Mesodermal cell (in vitro differentiated cells): Measurements from ENCODE around the gene SUDS3.
"Not testable (repeated sequence)": the region's sequence is repeated elsewhere in the genome, so short reads cannot be mapped to it uniquely, and the experiment has no call there.

Experiments
- H3K27ac ChIP-seq: 2 replicates; pipeline ENCODE4 v1.7.0; 2013; ENCODE audit warnings: mild to moderate bottlenecking, low read depth, low read length, moderate library complexity; ENCODE audit not compliant: severe bottlenecking
- H3K36me3 ChIP-seq: 2 replicates; pipeline ENCODE4 v1.7.1; 2013; ENCODE audit warnings: mild to moderate bottlenecking, low read length, moderate library complexity; ENCODE audit not compliant: control insufficient read depth, insufficient read depth
- H3K4me1 ChIP-seq: one replicate; pipeline ENCODE4 v1.7.1; 2013; ENCODE audit warnings: mild to moderate bottlenecking, low read length; ENCODE audit not compliant: insufficient read depth, control insufficient read depth, poor library complexity, severe bottlenecking
- H3K4me3 ChIP-seq: 2 replicates; pipeline ENCODE4 v1.7.0; 2013; ENCODE audit warnings: low read length, control low read depth, mild to moderate bottlenecking; ENCODE audit not compliant: insufficient read depth, poor library complexity, severe bottlenecking; ENCODE audit errors: extremely low read depth
- H3K9me3 ChIP-seq: 2 replicates; pipeline ENCODE4 v1.7.1; 2013; ENCODE audit warnings: mild to moderate bottlenecking, low read length, moderate library complexity; ENCODE audit not compliant: control insufficient read depth
- WGBS, 2 experiments: methylation state at CpG; one replicate each; pipeline ENCODE4 v1.1.5; 2013; ENCODE audit warnings: missing lambda C conversion rate in 2 of 2; ENCODE audit not compliant: insufficient coverage in 2 of 2; 5-methylcytosine and 5-hydroxymethylcytosine counted together

SUDS3 gene

DNA sequence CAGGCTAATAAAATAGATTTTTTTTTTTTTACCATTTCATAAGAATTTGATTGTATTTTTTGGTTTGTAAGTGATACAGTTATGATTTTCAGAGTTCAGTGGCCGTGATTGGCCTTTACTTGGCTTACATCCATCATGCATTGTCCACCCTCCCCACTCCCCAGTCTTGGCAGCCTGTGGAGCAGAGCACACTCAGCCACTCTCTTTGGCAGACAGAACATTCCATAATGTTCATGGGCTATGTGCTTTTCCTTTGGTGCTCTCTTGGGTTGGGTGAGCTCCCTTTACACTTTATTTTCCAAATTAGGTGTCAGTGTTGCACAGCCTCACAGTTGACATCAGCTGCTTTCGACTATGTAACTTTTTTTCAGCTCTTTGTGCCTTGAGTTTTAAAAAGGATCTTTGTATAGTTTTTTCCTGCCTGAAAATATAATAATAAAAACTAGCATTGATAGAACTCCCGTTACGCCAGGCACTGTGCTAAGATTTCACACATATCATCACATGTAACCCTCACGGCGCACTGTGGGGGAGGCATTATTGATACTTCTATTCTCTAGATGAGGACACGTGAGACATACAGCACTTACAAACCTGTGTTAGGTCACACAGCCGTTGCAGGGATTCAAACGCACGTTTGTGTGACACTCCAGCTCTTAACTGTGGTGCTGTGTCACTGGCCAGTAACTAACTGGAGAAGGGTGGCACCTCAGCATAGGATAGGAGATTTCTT, 21.5 kb downstream of the SUDS3 start:
- Histone ChIP-seq H3K4me1 (no peaks in the 10 kb centered on the region), H3K27ac (no peak overlapping the region), H3K36me3 (peaks cover 85% of the 10 kb centered on the region), H3K9me3 (no peaks in the 10 kb centered on the region), H3K4me3 (no peak overlapping the region)
- 92 to 94% methylated on average over 2 to 3 of the region's 10 CpGs for WGBS, 2 experiments

DNA sequence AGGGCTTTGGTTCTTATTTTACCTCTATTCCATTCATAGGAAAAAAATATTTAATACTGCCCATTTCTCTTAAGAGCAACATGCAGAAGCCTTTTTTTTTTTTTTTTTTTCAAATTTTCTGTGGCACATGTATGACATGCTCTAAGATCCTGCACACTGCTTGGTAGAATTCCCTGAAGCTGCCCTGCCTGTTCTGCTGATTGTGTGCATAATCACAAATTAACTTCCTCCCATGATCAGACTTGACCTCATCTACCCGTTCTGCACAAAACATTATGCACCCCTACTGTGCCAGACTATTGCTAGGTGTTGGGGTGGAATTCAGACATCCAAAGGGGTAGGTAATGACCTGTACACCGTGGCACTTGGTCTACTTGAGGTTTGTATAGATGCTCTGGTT, 22.2 kb downstream of the SUDS3 start:
- H3K36me3 ChIP-seq = peaks cover 83% of the 10 kb centered on the region
- WGBS, 2 experiments = 100% methylated on average over 1 of the region's 2 CpGs
- no peak overlapping the region for H3K27ac ChIP-seq
- H3K4me1 ChIP-seq = no peaks in the 10 kb centered on the region
- no peaks in the 10 kb centered on the region for H3K9me3 ChIP-seq
- H3K4me3 ChIP-seq = no peak overlapping the region

DNA sequence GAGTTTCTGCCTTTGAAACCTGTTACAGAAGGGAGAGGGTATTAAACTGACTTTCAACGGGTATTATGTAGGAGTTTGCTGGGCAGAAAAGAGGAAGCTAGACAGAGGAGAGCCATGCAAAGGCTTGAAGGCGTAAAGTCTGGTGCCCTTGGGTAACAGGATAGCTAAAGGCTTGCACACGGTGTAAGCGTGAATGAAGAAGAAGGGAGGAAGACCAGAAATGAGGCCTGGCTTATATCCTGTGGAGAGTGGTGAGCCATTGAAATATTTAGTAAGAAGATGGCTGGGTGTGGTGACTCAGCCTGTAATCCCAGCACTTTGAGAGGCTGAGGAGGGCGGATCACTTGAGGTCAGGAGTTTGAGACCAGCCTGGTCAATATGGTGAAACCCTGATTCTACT, 22.6 kb downstream of the SUDS3 start:
- no peak overlapping the region for H3K4me3 ChIP-seq
- H3K9me3 ChIP-seq = no peaks in the 10 kb centered on the region
- H3K36me3 ChIP-seq = peaks cover 83% of the 10 kb centered on the region
- H3K27ac ChIP-seq = no peak overlapping the region
- WGBS, 2 experiments = 92 to 94% methylated on average over 5 of the region's 5 CpGs
- H3K4me1 ChIP-seq = no peaks in the 10 kb centered on the region

DNA sequence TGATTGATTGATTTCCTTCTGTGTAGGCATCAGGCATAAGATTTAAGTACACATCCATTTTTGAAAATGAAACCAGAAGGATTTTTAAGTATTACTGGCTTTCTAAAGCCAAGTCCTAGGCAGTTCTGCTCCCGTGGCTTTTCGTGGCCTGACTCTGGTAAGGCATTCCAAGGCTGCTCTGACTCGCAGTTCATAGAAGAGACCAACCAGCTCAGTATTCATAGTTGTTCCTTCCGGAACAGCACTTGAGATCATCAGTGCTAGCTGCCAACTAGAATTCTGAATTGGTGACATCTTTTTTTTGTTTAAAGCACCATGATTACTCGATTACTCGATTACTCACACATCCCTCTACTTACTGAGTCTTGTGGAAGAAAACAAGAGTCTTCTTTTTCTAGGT, 25.9 kb downstream of the SUDS3 start:
- 89 to 96% methylated on average over 3 to 4 of the region's 6 CpGs for WGBS, 2 experiments
- H3K4me3 ChIP-seq = no peak overlapping the region

DNA sequence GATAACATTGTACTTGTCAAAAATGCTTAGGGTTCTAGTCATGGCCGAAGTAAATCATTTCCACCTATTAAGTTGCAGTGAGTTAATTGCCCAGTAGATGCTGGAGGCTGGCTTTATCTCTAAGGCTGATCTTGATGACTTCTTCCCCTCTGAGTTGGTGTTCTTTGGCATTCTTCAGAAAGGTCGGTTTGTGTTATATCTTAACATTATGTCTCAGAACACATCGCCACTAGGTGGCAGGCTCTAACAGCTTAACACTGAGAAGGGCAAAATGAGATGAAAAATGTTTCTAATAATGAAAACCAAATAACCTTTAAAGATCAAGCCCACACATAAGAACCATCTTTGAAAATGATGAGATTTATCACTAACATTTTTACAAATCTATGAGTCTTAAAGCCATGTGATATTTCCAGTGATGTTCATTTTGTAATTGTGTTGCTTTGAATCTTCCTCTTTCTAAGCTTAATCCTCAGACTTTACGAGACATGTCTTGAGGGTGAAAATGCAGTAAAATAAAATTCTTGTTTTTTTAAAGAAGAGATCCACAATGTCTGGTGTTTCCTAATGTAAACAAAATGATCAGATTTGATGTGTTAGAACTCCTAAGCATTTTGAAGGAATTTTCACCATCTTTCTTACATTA, 28.6 kb downstream of the SUDS3 start:
- no peaks in the 10 kb centered on the region for H3K9me3 ChIP-seq
- H3K27ac ChIP-seq = no peak overlapping the region
- WGBS, 2 experiments = 60 to 71% methylated on average over 1 of the region's 4 CpGs
- no peaks in the 10 kb centered on the region for H3K4me1 ChIP-seq
- H3K4me3 ChIP-seq = no peak overlapping the region
- H3K36me3 ChIP-seq = peaks cover 71% of the 10 kb centered on the region

More for the DNA sequence above, 25.9 kb downstream of the SUDS3 start:
- no peaks in the 10 kb centered on the region for H3K4me1 ChIP-seq
- H3K36me3 ChIP-seq = peaks cover 79% of the 10 kb centered on the region
- no peak overlapping the region for H3K27ac ChIP-seq
- no peaks in the 10 kb centered on the region for H3K9me3 ChIP-seq

DNA sequence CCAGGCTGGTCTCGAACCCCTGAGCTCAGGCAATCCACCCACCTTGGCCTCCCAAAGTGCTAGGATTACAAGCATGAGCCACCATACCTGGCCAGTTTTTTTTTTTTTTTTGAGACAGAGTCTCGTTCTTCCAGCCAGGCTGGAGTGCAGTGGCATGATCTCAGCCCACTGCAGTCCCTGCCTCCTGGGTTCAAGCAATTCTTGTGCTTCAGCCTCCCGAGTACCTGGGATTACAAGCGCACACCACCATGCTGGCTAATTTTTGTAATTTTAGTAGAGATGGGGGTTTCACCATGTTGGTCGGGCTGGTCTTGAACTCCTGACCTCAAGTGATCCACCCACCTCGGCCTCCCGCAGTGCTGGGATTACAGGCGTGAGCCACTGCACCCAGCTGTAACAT, 31.9 kb downstream of the SUDS3 start:
- not testable (repeated sequence) for H3K4me1 ChIP-seq, H3K4me3 ChIP-seq, H3K9me3 ChIP-seq, H3K27ac ChIP-seq
- 80 to 87% methylated on average over 3 to 6 of the region's 8 CpGs for WGBS, 2 experiments
- H3K36me3 ChIP-seq = peaks cover 69% of the 10 kb centered on the region

DNA sequence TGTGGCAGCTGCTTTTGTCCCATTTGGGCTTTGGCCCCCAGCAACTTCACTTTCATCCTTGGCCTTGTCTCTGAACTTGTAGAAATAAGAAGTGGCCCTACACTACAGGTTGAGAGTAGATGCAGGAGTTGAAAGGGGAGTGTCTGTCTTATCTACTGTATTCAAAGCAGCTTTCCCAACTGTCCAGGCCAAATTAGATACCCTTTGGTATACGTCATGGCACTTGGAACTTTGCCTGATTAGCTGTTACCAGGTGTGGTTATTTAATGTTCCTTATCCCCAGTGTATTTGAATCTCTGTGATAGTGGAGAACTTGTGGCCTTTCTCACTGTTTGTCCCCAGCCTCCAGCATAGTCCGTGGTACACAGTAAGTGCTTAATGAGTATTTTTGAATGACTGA, 33.5 kb downstream of the SUDS3 start:
- Histone ChIP-seq H3K4me3 (no peak overlapping the region), H3K9me3 (no peaks in the 10 kb centered on the region), H3K27ac (no peak overlapping the region), H3K36me3 (peaks cover 78% of the 10 kb centered on the region), H3K4me1 (no peaks in the 10 kb centered on the region)
- 90% methylated on average over 2 of the region's 2 CpGs; no CpG with 5 or more reads in 1 of the 2 experiments for WGBS, 2 experiments

DNA sequence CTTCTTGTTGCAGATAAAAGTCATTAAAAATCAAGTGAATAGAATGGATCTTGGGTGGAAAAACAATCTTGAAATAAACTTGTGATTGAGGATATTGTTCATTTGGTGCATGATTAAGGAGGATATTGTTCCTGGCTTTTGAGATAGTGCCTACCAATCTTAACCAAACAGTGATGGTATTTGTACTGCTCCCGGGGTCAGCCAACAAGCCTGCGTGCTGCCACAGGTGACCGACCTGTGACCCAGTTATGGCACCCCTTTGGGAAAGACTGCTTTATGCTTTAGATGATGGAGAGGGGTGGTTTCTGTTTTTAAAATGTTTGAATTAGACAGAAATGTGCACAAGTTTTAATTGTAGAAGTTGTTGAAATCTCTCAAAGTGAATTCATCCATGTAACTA, 41.6 kb downstream of the SUDS3 start:
- Histone ChIP-seq H3K36me3 (peaks cover 41% of the 10 kb centered on the region), H3K9me3 (no peaks in the 10 kb centered on the region), H3K4me1 (no peaks in the 10 kb centered on the region), H3K4me3 (no peak overlapping the region), H3K27ac (no peak overlapping the region)
- 83 to 100% methylated on average over 1 to 2 of the region's 3 CpGs for WGBS, 2 experiments

DNA sequence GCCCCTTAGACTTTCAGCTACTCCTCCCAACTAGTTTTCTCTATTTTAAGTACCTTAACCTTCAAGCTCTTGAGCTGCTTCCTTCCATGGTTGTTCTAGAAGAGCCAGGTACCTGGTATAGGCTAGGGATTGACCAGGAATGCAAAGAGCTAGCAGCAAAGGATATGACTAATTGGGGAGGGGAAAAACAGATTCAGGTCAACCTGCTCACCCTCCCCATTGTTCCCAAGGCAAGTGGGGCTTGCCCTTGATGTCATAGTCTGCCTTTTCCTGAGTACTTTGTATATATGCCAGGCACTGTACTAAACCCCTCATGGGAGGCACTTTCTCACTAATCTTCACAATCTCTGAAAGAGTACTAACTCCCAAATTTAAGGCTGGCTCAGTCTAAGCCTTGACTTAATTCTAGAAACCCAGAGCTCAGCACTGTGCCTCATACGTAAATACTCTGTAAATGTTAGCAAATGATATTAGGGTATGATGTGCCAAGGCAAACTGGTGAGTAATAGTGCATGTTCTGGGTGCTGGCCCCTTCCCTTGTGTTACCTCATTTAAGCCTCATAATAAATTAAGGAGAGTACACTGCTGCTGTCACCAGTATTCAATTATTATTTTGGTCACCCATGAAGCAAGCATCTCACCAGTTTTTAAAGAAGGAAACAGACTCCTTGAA, 42.2 kb downstream of the SUDS3 start:
- Histone ChIP-seq H3K4me1 (no peaks in the 10 kb centered on the region), H3K9me3 (no peaks in the 10 kb centered on the region)
- 100% methylated on average over 1 of the region's 1 CpG; no CpG with 5 or more reads in 1 of the 2 experiments for WGBS, 2 experiments

DNA sequence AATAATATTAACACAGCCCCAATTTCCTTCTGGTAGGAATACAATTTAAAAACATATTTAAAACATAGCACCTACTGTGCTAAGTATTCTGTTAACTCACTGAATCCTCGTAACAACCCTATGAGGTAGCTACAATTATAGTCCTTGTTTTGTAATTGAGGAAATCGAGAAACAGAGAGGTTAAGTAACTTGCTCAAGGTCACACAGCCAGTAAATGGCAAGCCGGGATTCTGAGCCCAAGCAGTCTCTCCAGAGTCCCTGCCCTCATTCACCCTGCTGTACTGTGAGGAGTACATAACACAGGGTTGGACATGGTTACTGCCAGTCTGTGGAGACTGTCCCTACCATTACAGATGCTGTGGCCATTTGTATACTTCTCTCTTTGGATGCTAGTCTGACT, 44.3 kb downstream of the SUDS3 start:
- 90 to 100% methylated on average over 2 of the region's 3 CpGs for WGBS, 2 experiments
- no peaks in the 10 kb centered on the region for H3K9me3 ChIP-seq
- H3K4me1 ChIP-seq = no peaks in the 10 kb centered on the region
- peaks cover 15% of the 10 kb centered on the region for H3K36me3 ChIP-seq
- no peak overlapping the region for H3K4me3 ChIP-seq
- H3K27ac ChIP-seq = no peak overlapping the region

More for the DNA sequence above, 42.2 kb downstream of the SUDS3 start:
- H3K27ac ChIP-seq = no peak overlapping the region
- no peak overlapping the region for H3K4me3 ChIP-seq
- H3K36me3 ChIP-seq = peaks cover 36% of the 10 kb centered on the region

DNA sequence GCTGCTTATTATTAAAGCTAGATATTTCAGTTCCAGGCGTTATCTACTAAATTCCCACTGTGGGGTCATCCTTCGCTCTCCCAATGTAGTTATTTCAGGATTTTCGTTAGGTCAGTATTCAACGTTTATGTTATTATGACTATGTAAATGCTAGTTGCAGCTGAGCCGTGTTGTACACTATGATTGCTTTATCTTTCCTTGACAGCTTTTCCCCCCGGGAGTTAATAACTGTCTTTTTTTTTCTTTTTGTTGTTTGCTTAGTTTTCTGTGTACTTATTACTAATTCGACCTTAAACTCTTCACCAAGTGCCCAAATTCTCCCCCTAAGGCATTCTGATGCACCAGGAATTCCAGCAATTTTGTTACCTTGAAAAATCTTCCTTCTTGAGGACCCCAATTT, 48.5 kb downstream of the SUDS3 start:
- H3K9me3 ChIP-seq = no peaks in the 10 kb centered on the region
- H3K4me1 ChIP-seq = no peaks in the 10 kb centered on the region
- 93% methylated on average over 3 of the region's 7 CpGs for WGBS, 2 experiments
- no peak overlapping the region for H3K27ac ChIP-seq
- H3K36me3 ChIP-seq = no peaks in the 10 kb centered on the region
- no peak overlapping the region for H3K4me3 ChIP-seq
